ENCODE data around the gene ZBTB20.
"Not testable (repeated sequence)": the region's sequence is repeated elsewhere in the genome, so short reads cannot be mapped to it uniquely, and the experiment has no call there.

ZBTB20 gene

DNA sequence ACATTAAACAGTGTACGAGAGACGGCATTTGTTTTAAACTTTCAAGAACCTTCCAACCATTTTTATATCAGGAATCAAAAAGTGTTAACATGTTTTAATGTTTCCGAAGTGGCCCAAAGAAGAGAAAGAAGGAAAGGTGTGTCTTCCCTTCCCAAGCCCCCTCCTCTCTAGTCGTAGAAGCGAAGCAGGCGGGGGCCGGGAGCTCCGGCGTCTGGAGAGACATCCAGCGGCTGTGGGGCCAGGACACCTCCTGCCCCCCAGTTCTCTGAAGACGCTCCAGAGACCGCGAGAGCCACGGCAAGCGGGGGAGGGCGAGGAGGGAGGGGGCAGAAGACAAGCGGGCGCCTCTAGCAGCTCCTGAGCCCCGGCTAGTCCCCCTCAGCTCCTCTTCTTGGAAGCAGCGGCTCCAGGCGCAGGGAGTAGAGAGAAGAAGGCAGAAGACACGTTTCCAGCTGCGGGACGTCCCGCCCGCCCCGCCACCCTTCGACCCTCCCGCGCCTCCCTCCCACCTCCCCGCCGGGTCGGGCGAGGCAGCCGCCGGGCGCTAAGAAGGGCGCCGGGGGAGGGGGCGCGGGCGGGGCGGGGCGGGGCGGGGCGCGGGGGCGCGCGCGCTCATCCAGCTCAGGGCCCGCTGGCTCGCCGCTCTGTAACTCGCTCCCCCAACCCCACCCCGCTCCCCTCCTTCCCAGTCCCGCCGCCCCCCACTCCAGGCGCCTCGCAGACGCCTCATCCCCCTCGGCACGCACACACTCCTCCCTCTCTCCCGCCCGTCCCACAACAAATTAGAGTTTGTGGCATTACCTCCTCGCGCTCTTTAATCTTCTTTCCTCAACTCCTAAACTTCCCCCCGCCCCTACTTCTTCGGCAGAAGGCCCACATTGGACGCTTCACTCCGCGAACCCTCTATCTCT lies at the start of gene ZBTB20:
TSS of gene ZBTB20 (minus strand) at position 871 of the 911 bp plus-strand sequence.
- DNase-seq = no peak

DNA sequence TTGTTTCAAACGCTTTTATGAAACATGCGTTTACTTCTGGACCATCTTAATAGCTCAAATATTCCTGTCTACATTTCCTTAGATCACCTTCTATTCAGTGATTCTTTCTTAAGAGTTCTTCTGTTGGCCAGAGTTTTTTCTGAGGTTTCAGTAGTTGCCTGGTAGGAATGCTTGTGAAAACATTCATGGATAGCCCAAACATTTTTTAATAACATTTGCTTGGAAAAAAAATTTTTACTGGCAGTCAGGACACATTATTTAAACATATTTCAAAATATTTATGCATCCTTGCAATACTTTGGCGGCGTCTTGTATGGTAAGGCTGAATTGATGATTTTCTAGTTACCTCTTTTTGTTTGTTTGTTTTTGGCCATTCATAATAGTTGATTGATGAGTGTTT lies 47.4 kb upstream of the ZBTB20 start:
- DNase-seq = no peak

DNA sequence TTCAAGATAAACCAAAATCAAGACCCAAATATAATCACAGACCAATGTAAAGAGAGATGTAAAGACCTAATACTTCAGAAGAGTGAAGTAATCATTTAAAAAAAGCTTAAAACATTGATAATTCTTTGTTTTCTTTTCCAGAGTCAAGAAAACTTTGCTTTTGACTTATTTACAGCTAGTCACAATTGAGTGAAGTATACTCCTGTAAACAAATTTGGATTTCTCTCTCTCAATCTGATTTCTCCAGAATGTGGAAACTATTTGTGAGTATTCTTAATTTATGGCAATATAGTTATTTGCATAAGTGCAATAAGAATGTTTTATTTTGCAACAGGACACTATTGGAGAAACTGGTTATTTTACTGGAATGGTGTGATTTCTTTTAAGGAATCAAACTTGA lies 43.7 kb upstream of the ZBTB20 start:
- no peak for DNase-seq

DNA sequence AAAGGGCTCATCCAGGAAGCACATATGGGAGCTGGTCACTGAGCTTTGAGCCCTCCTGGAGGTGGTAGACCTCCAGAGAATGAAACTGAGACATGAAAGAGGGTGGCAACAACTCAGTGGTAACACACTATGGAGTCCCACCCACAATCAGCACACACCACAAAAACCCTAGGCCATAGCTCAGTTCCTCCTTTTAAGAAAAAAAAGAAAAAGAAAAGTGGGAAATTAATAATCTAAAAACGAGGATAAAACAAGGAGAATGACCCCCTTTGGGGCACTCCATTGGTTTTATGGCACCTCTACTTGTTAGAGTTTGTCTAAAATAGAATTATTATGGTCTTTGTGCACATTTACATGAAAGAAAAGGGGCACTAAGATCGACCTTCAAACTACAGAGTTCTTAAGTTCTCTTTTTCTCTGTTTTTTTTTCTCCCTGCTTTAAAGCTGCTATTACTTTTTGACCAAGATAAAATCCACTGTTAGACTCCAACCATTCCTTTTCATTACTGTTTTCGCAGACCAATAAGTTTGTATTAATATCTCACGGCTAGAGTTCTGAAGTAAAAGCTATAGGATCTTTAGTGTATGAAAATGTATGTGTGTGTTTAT lies 40.2 kb upstream of the ZBTB20 start:
- no peak for DNase-seq

DNA sequence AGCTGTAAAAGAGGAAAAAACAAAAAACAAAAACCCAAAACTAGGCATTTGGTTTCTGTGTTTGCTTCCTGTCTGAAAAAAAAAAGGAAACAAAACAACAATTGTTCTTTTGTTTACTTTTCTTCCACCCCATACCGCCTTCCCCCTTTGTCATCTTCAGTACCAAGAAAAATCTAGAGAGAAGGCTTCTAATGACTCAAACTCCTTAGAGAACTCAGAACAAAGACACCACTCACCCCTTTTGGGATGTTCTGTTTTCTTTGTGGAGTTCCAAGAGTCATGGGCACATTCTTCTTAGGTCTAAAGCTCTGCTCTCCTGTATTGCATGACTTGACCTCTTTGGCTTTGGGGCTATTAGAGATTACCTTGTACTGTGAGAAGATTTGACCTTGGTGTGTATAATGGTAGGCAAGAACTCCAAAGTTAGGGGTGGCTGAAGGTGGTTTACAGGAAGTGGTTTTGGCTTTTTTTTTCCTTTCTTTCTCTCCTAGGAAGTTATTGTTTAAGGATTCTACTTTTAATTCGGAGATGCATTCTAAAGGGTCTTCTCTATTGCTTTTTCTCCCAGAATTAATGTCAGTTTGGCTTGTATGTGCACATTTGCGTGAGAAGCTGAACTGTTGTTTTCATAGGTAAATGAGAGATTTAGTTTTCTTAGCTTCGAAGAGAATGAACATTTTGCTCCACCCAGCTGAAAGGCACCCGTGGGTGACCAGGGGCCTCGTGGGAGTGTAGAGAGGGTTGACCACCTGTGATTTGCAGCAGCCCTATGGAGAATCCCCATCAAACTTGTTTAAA lies 39.5 kb upstream of the ZBTB20 start:
- DNase-seq = no peak

DNA sequence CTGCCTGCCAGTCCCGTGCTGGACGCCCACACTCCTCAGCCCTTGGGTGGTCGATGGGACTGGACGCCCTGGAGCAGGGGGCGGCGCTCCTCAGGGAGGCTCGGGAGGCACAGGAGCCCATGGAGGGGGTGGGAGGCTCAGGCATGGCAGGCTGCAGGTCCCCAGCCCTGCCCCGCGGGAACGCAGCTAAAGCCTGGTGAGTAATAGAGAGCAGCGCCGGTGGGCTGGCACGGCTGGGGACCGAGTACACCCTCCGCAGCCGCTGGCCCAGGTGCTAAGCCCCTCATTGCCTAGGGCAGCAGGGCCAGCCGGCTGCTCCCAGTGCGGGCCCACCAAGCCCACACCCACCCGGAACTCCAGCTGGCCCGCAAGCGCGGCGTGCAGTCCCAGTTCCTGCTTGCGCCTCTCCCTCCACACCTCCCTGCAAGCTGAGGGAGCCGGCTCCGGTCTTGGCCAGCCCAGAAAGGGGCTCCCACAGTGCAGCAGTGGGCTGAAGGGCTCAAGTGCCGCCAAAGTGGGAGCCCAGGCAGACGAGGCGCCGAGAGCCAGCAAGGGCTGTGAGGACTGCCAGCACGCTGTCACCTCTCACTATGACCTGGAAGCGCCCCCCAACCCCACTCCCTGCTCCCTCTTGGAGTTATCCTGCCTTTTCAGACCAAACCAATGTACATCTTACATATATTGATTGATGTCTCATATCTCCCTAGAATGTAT lies 37.9 kb upstream of the ZBTB20 start:
- DNase-seq = not testable (repeated sequence)

DNA sequence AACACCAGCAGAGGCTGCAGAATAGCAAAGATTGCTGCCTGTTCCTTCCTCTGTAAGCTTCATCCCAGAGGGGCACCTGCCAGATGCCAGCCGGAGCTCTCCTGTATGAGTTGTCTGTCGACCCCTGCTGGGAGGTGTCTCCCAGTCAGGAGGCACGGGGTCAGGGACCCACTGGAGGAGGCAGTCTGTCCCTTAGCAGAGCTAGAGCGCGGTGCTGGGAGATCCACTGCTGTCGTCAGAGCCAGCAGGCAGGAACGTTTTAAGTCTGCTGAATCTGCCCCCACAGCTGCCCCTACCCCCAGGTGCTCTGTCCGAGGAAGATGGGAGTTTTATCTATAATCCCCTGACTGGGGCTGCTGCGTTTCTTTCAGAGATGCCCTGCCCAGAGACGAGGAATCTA lies 31.8 kb upstream of the ZBTB20 start:
- DNase-seq = not testable (repeated sequence)

DNA sequence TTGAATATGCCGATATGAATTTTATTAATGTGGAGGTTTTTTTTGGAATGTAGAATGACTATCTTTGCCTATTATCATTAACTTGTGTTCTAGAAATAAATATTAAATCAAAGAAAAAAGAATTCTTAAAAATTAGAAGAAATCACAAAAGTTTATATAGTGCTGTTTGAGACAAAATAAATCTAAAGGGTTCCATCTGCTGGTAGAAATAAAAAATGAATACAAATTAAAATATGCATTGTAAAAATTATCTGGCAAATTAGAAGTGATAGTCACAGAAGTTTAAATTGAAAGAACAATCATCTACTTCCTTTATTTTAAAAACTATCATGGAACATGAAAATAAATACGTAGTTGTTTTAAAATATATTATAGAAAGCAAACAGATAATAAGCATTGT lies 22.7 kb upstream of the ZBTB20 start:
- DNase-seq = no peak

DNA sequence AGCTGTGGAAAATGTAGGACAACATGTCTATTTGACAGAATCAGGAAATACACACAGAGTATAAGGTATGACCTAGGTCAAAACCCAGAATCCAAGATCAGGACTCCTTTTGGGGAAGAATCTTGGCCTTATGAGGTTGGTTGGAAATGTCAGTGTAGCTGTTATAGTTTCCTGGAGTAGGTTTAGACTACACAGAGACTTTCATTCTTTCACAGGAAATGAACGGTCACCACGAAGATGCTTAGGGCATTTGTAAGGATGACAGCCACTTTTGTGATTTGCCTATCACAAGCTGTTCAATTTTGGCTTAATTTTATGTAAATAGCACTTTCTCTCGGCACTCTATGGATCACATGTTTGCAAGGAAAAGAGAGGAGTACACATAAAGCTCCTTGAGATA lies 18.6 kb upstream of the ZBTB20 start:
- DNase-seq = no peak

DNA sequence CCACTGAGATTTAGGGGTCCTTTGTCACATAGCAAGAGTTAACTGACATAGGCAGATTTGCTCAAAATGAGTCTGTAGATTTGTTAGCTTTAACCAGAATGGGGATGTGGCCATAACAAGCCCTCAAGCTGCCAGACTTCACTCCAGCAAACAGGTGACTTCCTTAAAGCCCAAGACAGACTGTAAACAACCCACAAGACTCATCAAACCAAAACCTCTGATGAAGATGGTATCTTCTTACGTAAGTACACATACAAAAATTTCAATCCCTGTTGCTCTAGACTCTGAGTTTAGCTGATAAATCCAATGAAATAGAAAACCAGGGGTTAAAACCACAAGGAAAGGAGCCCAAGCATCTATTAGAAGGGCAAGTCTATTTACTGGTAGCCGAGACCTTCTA lies 18.2 kb upstream of the ZBTB20 start:
- no peak for DNase-seq

DNA sequence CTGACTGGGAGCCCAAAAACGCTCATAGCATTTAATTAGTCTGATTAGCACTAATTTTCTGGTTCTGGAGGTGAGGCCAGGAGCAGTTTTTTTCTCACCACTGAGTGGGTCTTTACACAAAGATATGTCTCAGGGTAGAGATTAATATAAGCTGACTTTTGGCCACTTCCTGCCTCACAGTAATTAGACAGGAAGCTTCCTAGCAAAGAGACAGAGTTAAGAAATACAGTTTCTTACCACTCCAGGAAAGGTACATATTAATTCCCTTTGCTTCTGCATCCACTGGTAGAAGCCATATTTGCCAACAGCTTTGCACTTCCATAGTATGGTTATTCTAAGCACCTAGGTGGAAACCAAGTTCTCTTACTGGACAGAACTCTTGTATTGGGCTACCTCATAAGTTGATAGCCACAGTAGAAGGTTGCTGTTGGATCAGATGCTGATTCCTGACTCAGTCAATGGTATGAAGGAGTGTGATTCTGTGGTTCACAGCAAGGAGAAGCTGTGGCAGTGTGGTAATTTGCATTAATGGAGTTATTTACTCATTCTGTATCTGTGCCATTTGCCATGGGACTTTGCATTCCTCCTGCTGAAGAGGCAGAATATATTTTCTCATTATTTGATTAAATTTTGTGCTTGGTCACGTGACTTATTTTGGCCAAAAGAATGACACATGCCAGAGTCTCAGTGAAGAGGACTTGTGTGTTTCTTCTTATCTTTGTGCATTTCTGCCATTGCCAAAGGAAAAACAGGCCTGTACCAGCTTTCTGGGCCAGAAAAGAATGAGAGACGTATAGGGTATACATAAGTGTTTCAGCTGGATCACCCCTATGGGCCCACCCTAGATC lies 17.5 kb upstream of the ZBTB20 start:
- no peak for DNase-seq

DNA sequence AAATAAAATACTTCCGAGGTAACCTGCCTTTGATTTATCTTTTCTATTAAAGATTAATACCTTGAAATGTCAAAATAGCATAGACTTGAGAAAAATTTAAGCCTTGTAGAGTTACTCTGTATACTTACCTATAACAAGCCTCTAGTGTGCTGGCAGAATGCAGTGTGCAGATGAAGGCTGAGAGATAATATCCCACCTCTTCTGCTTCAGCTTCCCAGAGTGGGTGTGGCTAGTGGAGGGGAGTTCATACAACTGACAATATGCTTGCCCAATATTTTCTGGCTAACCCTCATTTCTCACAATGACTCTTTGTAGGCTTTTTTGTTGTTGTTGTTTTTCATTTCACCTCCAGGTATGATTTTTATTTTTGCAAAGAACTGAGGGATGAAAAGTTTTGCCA lies 15.7 kb upstream of the ZBTB20 start:
- DNase-seq = no peak

DNA sequence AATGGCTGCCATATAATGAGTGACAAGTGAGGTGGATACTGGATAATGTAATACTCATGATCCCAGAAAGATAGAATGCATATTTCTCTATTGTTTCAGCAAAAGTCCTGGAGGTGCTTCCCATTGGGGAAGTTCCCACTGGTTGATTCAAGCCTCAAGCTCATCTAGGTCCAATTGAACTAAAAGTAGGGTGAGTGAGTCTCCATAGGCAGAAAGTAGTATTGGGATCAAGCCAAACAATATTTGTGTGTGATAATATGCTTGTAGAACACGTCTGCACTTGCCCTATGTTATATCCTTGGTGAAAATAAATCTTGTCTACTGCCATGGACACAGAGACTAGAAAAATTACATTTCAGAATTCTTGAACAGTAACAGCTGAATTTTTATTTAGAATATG lies 14.8 kb upstream of the ZBTB20 start:
- no peak for DNase-seq

DNA sequence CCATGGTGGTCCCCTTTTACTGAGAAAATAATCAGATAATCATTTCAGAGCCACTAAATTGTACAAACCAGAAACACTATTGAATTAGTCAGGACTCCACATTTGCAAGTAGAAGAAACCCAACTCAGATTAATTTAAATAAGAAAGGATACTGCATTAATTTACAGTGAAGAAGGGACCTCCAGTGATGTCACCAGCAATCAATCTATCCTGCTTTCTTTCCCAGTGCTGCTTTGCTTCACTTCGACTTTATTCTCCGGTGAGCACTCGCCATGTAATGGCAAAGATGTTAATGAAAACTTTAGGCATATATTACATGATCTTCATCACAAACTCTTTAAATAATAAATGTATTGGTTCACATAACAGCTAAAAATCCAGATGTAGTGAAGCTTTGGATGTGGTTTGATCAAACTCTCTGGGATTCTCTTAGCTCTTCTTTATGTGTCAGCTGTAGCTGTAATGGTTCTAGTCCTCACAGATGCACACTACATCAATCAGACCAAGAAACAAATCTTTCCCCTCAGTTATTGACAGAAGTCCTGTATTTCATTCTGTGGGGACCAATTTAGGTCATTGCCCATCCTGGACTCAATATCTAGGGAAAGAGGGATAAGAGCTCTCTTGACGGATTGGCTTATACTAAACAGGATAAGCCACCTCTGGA lies 14.2 kb upstream of the ZBTB20 start:
- DNase-seq = no peak

DNA sequence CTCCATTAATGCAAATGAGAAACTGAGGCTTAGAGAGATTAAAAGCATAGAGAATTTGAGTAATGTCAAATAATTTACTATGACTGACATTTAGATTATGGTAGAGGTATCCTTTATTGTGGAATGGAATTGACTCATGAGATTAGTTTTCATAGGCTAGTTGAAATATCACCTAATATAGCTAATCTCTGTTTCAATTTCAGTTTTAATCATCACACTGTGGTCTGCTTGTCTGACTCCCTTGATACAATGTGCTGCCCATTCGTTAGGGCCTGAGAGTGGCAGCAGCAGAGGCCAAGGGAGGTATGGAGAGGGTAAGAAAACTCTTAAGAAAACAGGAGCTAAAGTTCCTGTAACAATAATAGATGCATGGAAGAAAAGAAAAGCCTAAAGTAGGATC lies 13.2 kb upstream of the ZBTB20 start:
- DNase-seq = no peak

DNA sequence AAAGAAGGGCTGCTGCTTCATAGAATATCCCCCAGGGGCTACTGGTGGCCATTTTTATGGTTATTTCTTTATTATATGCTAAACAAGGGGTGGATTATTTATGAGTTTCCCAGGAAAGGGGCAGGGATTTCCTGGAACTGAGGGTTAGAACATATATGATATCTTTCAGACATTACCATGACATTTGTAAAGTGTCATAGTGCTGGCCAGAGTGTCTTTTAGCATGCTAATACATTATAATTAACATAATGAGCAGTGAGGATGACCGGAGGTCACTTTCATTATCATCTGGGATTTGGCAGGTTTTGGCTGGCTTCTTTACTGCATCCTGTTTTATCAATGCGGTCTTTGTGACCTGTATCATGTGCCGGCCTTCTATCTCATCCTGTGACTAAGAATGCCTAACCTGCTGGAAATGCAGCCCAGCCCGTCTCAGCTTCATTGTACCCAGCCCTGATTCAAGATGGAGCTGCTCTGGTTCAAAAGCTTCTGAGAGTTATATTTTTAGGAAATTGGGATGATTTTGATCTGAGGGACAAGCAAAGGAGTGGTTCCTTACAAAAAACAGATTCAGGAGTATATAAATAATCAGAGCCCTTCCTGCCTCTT lies 9.1 kb upstream of the ZBTB20 start:
- no peak for DNase-seq

DNA sequence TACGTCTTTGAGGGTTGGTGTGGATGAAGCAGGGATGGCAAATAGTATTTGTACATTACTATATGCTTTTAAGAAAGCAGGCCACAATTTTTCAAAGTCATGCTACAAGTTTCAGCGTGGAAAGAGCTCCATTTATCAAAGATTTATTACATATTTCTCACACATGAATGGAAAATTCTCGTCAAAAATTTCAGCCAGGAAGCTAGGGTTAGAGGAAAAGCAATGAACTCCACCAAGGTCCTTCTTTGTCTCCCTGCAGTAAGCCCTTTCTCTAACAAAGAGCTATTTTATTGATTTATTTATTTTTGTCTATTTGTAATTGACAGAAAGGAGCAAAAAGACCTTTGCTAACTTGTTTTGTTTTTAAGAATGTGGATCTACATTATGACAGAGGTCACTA lies 7.5 kb upstream of the ZBTB20 start:
- DNase-seq = no peak

DNA sequence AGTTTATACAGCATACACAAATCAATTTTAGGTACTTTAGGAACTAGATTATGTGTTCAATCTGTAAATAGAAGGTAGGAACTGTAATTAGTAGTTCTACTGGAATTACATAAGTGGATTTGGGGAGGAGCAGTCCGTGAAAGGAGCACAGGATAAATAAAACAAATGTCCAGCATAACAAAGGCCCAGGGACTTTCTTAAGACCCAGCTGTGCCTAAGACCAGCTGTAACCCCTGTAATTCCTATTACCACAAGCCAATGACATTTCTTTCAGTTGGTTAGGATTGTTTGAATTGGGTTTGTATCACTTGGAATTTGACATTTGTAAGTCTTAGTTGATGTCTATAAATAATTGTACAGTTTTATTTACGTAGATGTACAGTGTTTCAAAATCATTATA lies 4.8 kb upstream of the ZBTB20 start:
- DNase-seq = no peak

DNA sequence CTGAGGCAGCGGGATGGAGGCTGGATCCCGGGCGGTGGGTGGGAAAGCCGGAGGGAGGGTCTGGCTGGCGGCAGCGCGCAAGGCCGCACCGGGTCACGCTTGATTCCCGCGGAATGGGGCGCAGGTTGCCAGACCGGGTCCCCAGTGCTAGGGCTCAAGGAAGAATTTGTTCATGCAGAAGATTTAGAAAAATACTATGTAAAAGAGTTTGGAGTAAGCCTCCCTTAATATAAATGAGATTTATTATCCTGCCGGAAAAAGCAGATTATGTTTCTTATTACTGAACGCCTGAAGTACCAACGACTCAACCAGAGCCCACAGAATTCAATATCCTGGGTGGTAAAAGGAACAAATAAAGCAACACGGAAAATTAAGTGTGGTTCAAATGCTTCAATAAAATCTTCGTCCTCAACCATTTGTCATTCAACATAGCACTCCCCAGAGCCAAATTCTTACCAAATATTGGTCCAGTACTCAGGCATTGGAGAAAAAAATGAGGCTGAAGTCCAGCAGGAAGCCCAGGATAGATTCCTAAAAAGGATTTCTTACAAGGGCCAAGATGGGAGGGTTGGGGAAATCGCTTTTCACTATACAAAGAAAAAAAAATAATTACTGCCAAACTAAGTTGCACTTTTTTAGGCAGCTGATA lies 1.2 kb upstream of the ZBTB20 start:
- no peak for DNase-seq

DNA sequence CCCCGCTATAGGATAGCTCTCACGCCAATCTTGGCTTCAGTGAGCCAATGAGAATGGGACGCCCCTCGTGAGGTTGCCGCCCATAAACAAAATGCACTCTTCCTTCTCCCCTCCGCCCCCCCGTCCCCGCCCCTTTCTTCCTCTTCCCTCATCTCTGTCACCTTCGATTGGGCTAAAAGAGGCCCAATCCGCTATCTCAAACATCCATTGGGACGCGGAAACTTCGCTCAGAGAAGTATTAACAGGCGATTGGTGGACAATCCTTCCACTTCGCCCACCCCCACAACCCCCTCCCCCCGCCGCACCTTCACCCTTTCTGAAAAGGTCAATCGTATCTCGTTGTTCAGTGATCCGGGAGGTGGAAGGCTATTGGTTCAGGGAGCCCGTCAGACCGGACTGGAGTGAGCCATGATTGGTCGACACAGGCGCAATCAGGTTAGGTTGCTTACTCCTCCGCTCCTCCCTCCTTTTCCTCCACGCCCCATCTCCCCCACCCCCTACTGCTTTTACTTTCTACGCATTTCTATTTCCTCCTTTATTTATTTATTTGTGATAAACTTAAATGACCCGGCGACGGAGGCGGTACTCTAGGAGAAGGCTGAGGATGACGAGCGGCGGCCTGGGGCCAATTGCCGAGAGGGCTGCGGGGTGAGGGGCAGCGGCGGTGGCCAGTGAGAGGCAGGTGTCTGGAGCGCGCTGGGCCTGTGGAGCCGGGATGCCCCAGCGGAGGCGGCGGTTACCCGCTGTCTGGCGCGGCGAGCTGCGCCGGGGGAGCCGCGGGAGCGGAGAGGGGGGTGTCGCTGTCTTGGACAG lies 447 bp upstream of the ZBTB20 start:
- DNase-seq = peak; percentile 64
